Fibroblast of mammary gland (primary cell): Measurements from ENCODE around the gene DCUN1D5.

Experiments
- DNase-seq: peaks from one replicate; pipeline ENCODE4 v3.0.0-alpha.2; 2010; ENCODE audit warnings: low read depth
- H3K4me3 ChIP-seq: 2 replicates; pipeline ENCODE4 v1.5.1; 2011; ENCODE audit warnings: low read depth, mild to moderate bottlenecking, low read length, moderate library complexity; ENCODE audit not compliant: control insufficient read depth
- TF ChIP-seq, protein P1 (sequence below): conservative IDR thresholded peaks from 2 replicates; pipeline ENCODE4 v1.5.1; 2011; ENCODE audit warnings: low read depth, low read length, inconsistent platforms; ENCODE audit not compliant: control insufficient read depth, insufficient read depth

Gene DCUN1D5

GRCh38 chr11:103091801-103092524 is at the start of gene DCUN1D5:
DCUN1D5 (minus strand) TSS chr11:103092160; CDS start chr11:103091872, 288 bp downstream.
- peak within 1 kb of the TSS; percentile 89 for H3K4me3 ChIP-seq
- peak; percentile 95 for DNase-seq
- TF ChIP-seq, protein P1, sequence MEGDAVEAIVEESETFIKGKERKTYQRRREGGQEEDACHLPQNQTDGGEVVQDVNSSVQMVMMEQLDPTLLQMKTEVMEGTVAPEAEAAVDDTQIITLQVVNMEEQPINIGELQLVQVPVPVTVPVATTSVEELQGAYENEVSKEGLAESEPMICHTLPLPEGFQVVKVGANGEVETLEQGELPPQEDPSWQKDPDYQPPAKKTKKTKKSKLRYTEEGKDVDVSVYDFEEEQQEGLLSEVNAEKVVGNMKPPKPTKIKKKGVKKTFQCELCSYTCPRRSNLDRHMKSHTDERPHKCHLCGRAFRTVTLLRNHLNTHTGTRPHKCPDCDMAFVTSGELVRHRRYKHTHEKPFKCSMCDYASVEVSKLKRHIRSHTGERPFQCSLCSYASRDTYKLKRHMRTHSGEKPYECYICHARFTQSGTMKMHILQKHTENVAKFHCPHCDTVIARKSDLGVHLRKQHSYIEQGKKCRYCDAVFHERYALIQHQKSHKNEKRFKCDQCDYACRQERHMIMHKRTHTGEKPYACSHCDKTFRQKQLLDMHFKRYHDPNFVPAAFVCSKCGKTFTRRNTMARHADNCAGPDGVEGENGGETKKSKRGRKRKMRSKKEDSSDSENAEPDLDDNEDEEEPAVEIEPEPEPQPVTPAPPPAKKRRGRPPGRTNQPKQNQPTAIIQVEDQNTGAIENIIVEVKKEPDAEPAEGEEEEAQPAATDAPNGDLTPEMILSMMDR, result no peak

DNA sequence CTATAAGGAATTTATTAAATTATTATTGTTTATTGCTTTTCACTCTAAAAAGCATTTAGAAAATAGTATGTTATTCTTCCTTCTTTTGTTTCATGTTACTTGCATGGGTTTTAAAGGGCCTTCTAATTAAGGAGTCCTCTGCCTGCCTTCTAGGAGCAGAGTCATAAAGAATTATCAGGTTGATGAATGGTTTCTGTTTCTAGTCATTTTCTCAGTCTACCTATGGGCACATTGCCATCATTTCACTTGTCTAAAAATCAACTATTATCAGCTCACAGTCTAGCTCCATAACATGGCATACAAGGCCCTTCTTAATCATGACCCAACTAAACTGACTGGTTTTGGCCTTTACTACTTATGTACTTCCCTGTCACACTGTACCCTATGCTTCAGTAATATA is 33.5 kb upstream of the DCUN1D5 start:
- TF ChIP-seq, protein P1, result no peak
- no peak overlapping the region for H3K4me3 ChIP-seq
- DNase-seq, result no peak

- H3K4me3 ChIP-seq, result no peak overlapping the region
- TF ChIP-seq, protein P1, result no peak
- DNase-seq, result no peak
Measured at GRCh38 chr11:103114836-103115235, 22.9 kb upstream of the DCUN1D5 start.

GRCh38 chr11:103112364-103112763 is 20.4 kb upstream of the DCUN1D5 start:
- no peak overlapping the region for H3K4me3 ChIP-seq
- DNase-seq, result peak; percentile 11
- TF ChIP-seq, protein P1, result no peak

DNA sequence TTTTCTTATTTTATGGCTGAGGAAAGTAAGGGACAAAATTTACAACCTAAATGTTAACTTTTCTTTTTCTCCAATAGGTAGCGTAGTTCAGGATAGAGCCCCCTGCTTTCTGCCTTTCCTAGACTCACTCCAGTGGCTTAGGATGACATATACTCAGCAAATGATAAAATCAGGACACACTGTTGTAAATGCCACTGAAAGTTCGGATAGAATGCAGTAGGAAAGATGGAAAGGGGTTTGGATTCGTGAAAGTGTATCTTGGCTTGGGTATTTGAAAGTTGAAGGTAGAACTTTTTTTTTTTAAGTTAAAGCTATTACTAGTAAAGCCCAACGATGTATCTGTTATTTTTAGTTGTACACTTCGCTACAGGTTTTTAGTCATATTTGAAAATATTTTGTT is 19.4 kb upstream of the DCUN1D5 start:
- no peak for DNase-seq
- H3K4me3 ChIP-seq, result no peak overlapping the region
- TF ChIP-seq, protein P1, result no peak

DNA sequence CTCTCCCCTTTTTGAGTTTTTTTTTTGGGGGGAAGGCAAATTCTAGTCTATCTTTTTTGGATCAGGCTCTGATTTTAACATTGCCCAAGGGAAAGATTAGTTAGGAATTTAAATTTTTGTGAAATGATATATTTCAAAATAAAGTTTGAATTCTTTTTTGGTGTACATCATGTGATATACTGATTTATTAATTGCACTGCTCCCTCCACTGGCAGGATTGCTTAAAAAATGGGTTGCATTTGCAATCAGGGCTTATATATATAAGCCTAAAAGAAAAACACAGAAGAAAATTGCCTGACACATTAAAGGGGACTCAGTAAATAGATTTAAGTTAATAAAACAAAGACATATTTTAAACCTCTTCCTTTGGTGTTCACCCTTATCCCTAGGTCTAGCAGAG is 18.4 kb upstream of the DCUN1D5 start:
- TF ChIP-seq, protein P1, result peak; percentile 46
- H3K4me3 ChIP-seq, result peak overlapping the region; percentile 85
- DNase-seq, result peak; percentile 65

DNA sequence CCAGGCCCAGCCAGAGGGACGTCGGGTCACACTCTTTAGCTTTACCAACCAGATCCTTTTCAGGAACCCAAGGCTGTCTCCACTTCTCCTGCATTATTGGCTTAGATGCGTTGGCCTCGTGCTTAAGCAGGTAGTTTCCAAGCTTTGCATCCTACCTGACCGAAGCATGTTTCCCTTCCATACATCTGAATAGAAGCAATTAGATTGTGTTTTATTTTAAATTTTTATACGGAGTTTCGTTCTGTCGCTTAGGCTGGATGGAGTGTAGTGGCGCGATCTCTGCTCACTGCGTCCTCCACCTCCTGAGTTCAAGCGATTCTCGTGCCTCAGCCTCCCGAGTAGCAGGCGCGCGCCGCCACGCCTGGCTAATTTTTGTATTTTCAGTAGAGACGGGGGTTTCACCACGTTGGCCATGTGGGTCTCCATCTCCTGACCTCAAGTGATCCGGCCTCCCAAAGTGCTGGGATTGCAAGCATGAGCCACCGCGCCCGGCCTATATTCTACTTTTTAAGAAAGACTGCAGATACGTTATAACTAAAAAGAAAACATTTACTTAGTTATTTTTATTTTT is 17.9 kb upstream of the DCUN1D5 start:
- TF ChIP-seq, protein P1, result no peak
- DNase-seq, result peak; percentile 15
- H3K4me3 ChIP-seq, result peak overlapping the region; percentile 85
